ENCODE results near the gene PICK1. TPM values are rescaled to one million over a fixed set of nuclear protein-coding genes. Genes with fewer than 3 reads are reported as not detected.
A peak's percentile ranks its signal among the peaks of the same experiment; 100 is the strongest.

Gene PICK1
- total RNA-seq (2014; rRNA removed; shearing (Covaris generic)) (12.4 and 14.4 TPM in 2 replicates), polyA plus RNA-seq (2016; fragmentation: Nextera tagmentation; extraction: Ambion mirVana) (8.1 and 8.4 TPM in 2 replicates)

DNA sequence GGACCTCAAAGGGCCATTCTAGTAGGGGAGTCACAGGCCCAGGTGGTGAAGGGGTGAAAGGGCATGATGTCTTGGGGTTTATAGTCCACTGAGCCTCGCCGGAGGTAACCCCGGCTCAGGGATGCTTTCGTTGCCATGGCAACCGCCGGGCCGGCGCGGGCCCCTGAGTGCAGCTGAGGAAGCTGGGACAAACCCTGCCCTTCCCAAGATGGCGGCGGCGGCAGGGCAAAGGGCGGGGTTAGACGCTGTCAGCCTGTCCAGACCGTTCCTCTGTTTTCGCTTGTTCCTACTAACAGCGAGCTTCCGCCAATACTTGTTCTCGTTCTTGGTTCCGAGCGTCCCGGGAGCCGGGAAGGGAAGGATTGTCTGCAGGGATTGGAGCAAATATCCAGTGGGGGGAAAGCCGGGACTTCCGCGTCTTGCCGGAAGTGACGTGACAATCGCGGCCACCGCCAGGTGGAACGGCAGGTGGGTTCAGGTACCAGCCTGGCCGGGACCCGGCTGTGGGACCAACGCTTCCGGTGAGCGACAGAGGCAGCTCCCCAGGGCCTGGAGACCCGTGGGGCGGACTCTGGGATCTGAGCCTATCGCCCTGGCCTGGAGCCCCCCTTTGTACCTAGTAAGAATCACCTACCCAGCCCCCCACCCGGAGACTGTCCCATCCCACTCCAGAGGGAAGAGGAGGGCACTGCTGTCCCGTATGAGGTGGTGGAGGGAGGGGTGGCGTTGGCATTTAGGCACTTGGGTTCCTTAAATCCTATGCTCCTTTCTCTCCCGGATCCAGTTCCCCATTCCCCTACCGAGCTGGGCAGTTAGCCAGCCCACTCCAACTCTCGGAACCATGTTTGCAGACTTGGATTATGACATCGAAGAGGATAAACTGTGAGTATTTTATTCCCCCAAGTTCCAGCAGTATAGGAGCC lies at the start of gene PICK1:
TSS of gene PICK1 (plus strand) at position 436 of the 923 bp plus-strand sequence. CDS start at position 842, 406 bp downstream.
- peak; percentile 93 for DNase-seq
- peak within 1 kb of the TSS; percentile 65 for H3K9ac ChIP-seq
- no peaks in the 10 kb centered on the region for H3K9me3 ChIP-seq (ENCODE audit: low read depth)
- H3K4me1 ChIP-seq (ENCODE audit: insufficient read depth) = no peaks in the 10 kb centered on the region
- H3F3A ChIP-seq (ENCODE audit: insufficient read depth) = no peaks in the 10 kb centered on the region
- peak within 1 kb of the TSS; percentile 35 for H3K27ac ChIP-seq
- H3K4me2 ChIP-seq (ENCODE audit: unreplicated experiment) = peak within 1 kb of the TSS; percentile 74
- H3K27me3 ChIP-seq (replicated peaks; ENCODE audit: insufficient read depth) = no peaks in the 10 kb centered on the region
- H3K36me3 ChIP-seq (ENCODE audit: low read depth) = no peaks in the 10 kb centered on the region
- peak within 1 kb of the TSS; percentile 72 for H3K4me3 ChIP-seq
- H3K9me2 ChIP-seq (ENCODE audit: insufficient read depth) = no peaks in the 10 kb centered on the region
- TF ChIP-seq EZH2phosphoT487 (IDR thresholded peaks at IDR 0.05; ENCODE audit: insufficient read depth, low read depth) = no peak
- no peak for TF ChIP-seq EZH2 (IDR thresholded peaks at IDR 0.05; ENCODE audit: insufficient read depth, poor library complexity, severe bottlenecking)
- in situ Hi-C loops (cut with MboI) = loop anchor here (10.0 kb wide), 1 partner anchor 518 kb away; the partner anchor contains the start of gene DMC1
- no peaks in the 10 kb centered on the region for H3K79me2 ChIP-seq (ENCODE audit: insufficient read depth)
- peak within 1 kb of the TSS; percentile 93 for H2AFZ ChIP-seq
- 4 to 5% methylated on average over 38 to 46 of the region's 47 CpGs for WGBS, 2 experiments (ENCODE audit: low coverage in 1 of 2, low lambda C conversion rate in 2 of 2, missing lambda C conversion rate in 2 of 2)
- no peaks in the 10 kb centered on the region for H4K20me1 ChIP-seq (ENCODE audit: insufficient read depth)

DNA sequence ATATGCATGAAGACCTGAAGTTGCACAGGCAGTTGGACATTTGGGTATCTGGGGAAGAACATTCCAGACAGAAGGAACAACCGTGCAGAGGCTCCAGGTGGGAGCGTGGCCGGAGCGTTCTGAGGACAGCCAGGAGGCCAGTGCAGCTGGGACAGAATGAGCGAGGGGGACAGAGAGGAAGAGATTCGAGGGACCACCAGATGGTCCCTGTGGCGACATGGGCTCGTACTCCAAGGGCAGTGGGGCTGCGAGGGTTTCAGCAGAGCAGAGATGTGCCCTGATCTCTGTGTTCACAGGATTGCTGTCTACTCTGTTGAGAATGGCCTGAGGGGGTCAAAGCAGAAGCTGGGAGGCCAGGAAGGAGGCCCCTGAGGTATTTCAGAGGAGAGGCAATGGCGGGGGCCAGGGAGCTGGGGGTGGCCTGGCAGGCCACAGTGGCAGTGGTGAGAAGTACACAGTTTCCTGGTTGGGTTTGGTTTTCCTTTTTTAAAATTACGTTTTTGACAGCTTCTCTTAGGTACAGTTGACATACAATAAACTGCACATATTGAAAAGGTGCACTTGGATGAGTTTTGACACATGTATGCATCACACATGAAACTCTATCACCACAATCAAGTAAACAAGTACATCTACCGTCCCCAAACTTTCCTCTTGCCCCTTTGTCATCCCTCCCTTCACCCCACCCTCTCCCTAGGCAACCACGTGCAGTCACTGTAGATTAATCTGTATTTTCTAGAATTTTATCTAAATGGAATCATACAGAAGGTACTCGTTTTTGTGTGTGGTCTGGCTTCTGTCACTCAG lies 48.0 kb upstream of the PICK1 start:
- Histone ChIP-seq H3K79me2 (ENCODE audit: insufficient read depth) (no peaks in the 10 kb centered on the region), H3K9me3 (ENCODE audit: low read depth) (no peaks in the 10 kb centered on the region), H2AFZ (no peak overlapping the region), H3K9ac (no peak overlapping the region), H3K4me3 (no peak overlapping the region), H3K27me3 (replicated peaks; ENCODE audit: insufficient read depth) (no peaks in the 10 kb centered on the region), H3F3A (ENCODE audit: insufficient read depth) (no peaks in the 10 kb centered on the region), H3K27ac (no peak overlapping the region), H3K4me1 (ENCODE audit: insufficient read depth) (no peaks in the 10 kb centered on the region), H3K4me2 (ENCODE audit: unreplicated experiment) (no peak overlapping the region), H4K20me1 (ENCODE audit: insufficient read depth) (no peaks in the 10 kb centered on the region), H3K9me2 (ENCODE audit: insufficient read depth) (no peaks in the 10 kb centered on the region), H3K36me3 (ENCODE audit: low read depth) (no peaks in the 10 kb centered on the region)
- TF ChIP-seq EZH2 (IDR thresholded peaks at IDR 0.05; ENCODE audit: insufficient read depth, poor library complexity, severe bottlenecking) = no peak
- 69 to 70% methylated on average over 13 to 14 of the region's 14 CpGs for WGBS, 2 experiments (ENCODE audit: low coverage in 1 of 2, low lambda C conversion rate in 2 of 2, missing lambda C conversion rate in 2 of 2)
- DNase-seq = no peak
- in situ Hi-C loops (cut with MboI) = no loop called here

DNA sequence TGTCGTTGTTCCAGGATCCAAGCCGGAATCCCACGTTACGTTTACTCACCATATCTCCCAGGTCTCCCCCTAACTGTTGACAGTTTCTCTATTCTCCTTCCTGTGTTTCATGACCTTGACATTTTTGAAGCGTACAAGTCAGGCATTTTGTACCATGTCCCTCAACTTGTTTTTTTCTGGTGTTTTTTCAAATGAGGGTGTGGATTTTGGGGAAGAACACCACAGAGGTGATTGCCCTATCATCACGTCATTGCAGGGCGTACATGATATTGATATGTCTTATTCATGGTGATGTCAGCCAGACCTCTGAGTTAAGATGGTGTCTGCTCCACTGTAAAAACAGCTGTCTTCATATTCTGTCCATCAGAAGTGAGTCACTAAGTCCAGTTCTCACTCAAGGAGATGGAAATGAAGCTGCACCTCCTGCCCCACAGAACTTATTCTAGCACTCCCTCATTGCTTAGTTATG lies 44.6 kb upstream of the PICK1 start:
- peak; percentile 30 for DNase-seq
- WGBS, 2 experiments (ENCODE audit: low coverage in 1 of 2, low lambda C conversion rate in 2 of 2, missing lambda C conversion rate in 2 of 2) = 81 to 83% methylated on average over 7 of the region's 7 CpGs

DNA sequence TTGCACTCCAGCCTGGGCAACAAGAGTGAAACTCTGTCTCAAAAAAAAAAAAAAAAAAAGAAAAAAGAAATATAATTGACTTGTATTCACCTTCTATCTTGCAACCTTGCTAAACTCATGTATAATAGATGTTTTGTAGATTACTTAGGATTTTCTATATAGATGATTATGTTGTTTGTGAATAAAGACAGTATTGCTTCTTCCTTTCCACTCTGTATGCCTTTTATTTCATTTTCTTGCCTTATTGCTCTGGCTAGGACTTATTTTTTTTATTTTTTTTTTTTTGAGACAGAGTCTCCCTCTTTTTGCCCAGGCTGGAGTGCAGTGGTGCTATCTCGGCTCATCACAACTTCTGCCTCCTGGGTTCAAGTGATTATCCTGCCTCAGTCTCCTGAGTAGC lies 43.1 kb upstream of the PICK1 start:
- Histone ChIP-seq H3K36me3 (ENCODE audit: low read depth) (no peaks in the 10 kb centered on the region), H3K4me2 (ENCODE audit: unreplicated experiment) (no peak overlapping the region), H3K9ac (no peak overlapping the region), H2AFZ (no peak overlapping the region), H3K9me3 (ENCODE audit: low read depth) (no peaks in the 10 kb centered on the region), H3K4me1 (ENCODE audit: insufficient read depth) (peaks cover 4% of the 10 kb centered on the region; the same call in 1 of the 2 replicates), H3K27me3 (replicated peaks; ENCODE audit: insufficient read depth) (no peaks in the 10 kb centered on the region), H4K20me1 (ENCODE audit: insufficient read depth) (no peaks in the 10 kb centered on the region), H3F3A (ENCODE audit: insufficient read depth) (no peaks in the 10 kb centered on the region), H3K9me2 (ENCODE audit: insufficient read depth) (no peaks in the 10 kb centered on the region), H3K27ac (no peak overlapping the region), H3K79me2 (ENCODE audit: insufficient read depth) (no peaks in the 10 kb centered on the region), H3K4me3 (no peak overlapping the region)
- TF ChIP-seq EZH2 (IDR thresholded peaks at IDR 0.05; ENCODE audit: insufficient read depth, poor library complexity, severe bottlenecking) = no peak
- TF ChIP-seq EZH2phosphoT487 (IDR thresholded peaks at IDR 0.05; ENCODE audit: insufficient read depth, low read depth) = no peak
- DNase-seq = no peak
- WGBS, 2 experiments (ENCODE audit: low coverage in 1 of 2, low lambda C conversion rate in 2 of 2, missing lambda C conversion rate in 2 of 2) = 88 to 100% methylated on average over 1 of the region's 1 CpG
- in situ Hi-C loops (cut with MboI) = no loop called here

More for the DNA sequence above, 44.6 kb upstream of the PICK1 start:
- Histone ChIP-seq H3K9ac (no peak overlapping the region), H3K79me2 (ENCODE audit: insufficient read depth) (no peaks in the 10 kb centered on the region), H3K9me2 (ENCODE audit: insufficient read depth) (no peaks in the 10 kb centered on the region), H3K27ac (no peak overlapping the region), H3K4me3 (no peak overlapping the region), H3K36me3 (ENCODE audit: low read depth) (no peaks in the 10 kb centered on the region), H3K9me3 (ENCODE audit: low read depth) (no peaks in the 10 kb centered on the region), H2AFZ (no peak overlapping the region), H3K4me1 (ENCODE audit: insufficient read depth) (peaks cover 4% of the 10 kb centered on the region; the same call in 1 of the 2 replicates), H3F3A (ENCODE audit: insufficient read depth) (no peaks in the 10 kb centered on the region), H3K27me3 (replicated peaks; ENCODE audit: insufficient read depth) (no peaks in the 10 kb centered on the region), H3K4me2 (ENCODE audit: unreplicated experiment) (no peak overlapping the region), H4K20me1 (ENCODE audit: insufficient read depth) (no peaks in the 10 kb centered on the region)
- TF ChIP-seq EZH2 (IDR thresholded peaks at IDR 0.05; ENCODE audit: insufficient read depth, poor library complexity, severe bottlenecking) (no peak), EZH2phosphoT487 (IDR thresholded peaks at IDR 0.05; ENCODE audit: insufficient read depth, low read depth) (no peak)
- in situ Hi-C loops (cut with MboI) = no loop called here
